ENCODE measurements around the gene FBLL1.

Gene FBLL1

GRCh38 chr5:168575391-168576372, 46.6 kb downstream of the FBLL1 start:
- Histone ChIP-seq H3K9me3 (no peaks in the 10 kb centered on the region), H3K4me1 (peaks cover 0 to 46% (median 19%) of the 10 kb centered on the region in 4 donors), H3K36me3 (no peaks in the 10 kb centered on the region), H3K27me3 (no peaks in the 10 kb centered on the region), H3K27ac (no peak overlapping the region), H3K4me3 (no peak overlapping the region)
- TF ChIP-seq, protein P1, sequence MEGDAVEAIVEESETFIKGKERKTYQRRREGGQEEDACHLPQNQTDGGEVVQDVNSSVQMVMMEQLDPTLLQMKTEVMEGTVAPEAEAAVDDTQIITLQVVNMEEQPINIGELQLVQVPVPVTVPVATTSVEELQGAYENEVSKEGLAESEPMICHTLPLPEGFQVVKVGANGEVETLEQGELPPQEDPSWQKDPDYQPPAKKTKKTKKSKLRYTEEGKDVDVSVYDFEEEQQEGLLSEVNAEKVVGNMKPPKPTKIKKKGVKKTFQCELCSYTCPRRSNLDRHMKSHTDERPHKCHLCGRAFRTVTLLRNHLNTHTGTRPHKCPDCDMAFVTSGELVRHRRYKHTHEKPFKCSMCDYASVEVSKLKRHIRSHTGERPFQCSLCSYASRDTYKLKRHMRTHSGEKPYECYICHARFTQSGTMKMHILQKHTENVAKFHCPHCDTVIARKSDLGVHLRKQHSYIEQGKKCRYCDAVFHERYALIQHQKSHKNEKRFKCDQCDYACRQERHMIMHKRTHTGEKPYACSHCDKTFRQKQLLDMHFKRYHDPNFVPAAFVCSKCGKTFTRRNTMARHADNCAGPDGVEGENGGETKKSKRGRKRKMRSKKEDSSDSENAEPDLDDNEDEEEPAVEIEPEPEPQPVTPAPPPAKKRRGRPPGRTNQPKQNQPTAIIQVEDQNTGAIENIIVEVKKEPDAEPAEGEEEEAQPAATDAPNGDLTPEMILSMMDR (IDR thresholded peaks at IDR 0.05): no peak
- intact Hi-C loops (cut with DNase I; ENCODE audit: low total_unique reads): no loop called here
- no peak for DNase-seq

GRCh38 chr5:168578006-168578405, 48.9 kb downstream of the FBLL1 start:
- intact Hi-C loops (cut with DNase I; ENCODE audit: low total_unique reads): no loop called here
- Histone ChIP-seq H3K9me3 (no peaks in the 10 kb centered on the region), H3K27ac (peak overlapping the region; percentile 89 to 93), H3K4me3 (peak overlapping the region; percentile 65 to 83), H3K4me1 (peaks cover 0 to 46% (median 19%) of the 10 kb centered on the region in 4 donors), H3K36me3 (no peaks in the 10 kb centered on the region), H3K27me3 (no peaks in the 10 kb centered on the region)
- TF ChIP-seq, protein P1 (IDR thresholded peaks at IDR 0.05): no peak
- no peak for DNase-seq

DNA sequence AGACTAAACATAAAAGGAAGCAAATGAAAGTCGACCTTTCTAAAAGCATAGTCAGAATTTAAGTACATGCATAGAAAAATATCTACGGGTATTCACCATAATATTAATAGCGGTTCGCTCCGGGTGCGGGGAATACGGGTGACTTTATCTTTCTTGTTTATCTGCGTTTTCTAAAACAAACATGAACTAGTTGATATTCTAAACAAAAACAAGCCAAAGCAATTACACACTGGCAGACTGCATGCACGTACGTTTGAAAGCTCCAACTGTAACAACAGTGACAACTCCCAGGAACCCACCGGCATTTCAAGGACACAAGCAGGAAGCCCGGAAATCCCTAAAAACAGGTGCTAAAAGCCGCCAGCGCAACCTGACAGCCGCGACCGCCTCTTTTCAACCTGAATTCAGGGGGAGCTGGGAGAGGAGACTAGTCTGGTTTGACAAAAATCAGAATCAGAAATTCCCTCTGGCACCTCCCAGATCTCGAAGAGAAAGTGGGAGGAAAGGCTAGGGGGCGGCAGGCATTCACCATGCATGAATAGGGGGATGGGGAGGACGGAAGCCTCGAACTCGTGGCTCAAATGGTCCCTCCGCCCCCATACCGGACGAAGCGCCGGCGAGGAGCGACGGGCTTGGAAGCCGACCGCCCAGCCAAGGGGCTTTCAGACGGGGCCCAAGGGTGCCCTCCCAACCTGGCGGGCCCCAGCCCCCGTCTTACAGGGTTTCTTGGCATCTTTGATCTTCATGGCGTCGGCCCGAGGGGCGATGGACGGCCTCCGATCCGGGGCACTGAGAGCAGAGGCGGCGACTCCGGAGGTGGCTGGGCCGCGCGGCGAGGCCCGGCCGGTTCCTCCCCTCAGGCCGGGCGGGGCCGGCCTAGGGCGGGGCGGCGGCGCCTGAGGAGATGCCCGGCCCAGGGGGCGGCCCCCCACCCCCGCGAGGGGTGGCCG, 49.7 kb downstream of the FBLL1 start, which contains the start of gene PANK3:
TSS of gene PANK3 (minus strand) at position 831 of the 950 bp plus-strand sequence. CDS start at position 746, 85 bp downstream.
- H3K27me3 ChIP-seq: no peaks in the 10 kb centered on the region
- intact Hi-C loops (cut with DNase I; ENCODE audit: low total_unique reads): no loop called here
- no peaks in the 10 kb centered on the region for H3K9me3 ChIP-seq
- H3K36me3 ChIP-seq: no peaks in the 10 kb centered on the region
- peak within 1 kb of the TSS; percentile 65 to 83 for H3K4me3 ChIP-seq
- TF ChIP-seq, protein P1 (IDR thresholded peaks at IDR 0.05): no peak
- no peak for DNase-seq
- H3K4me1 ChIP-seq: peaks cover 0 to 46% (median 19%) of the 10 kb centered on the region in 4 donors
- peak within 1 kb of the TSS; percentile 89 to 93 for H3K27ac ChIP-seq

DNA sequence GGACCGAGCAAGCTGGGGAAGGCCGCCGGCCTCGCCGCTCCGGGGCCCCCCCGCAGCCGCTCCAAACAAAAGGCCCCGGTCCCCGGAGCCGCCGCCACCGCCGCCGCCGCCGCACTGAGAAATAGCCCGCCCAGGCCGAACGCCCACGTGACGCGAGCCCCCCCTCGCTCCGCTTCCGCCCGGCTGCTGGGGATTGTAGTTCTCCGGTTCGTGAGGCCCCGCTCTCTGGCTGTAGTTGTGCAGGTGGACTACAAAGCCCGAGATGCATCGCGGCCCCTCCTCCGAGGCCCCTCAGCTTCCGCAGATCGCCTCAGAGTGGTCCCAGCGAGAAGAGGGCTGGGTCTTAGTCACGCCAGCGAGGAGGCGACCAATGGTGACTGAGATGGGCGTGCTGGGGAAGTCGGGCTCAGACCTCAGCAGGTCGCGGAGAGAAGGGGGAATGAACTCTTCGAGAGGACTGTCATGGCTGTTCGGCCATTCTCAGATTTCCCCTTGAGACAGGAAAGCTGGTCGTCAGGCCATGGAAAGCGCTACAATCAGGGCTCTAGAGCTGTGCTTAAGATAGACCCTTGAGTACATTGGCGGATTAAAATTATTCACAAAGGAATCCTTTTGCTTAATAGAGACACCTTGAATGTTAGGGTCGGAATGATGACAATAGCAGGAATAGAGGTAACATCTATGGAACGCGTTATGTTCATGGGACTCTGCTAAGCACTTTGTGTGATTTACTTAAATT, 50.6 kb downstream of the FBLL1 start:
- TF ChIP-seq, protein P1 (IDR thresholded peaks at IDR 0.05): no peak
- Histone ChIP-seq H3K27me3 (no peaks in the 10 kb centered on the region), H3K36me3 (no peaks in the 10 kb centered on the region), H3K27ac (peak overlapping the region; percentile 89 to 93), H3K9me3 (no peaks in the 10 kb centered on the region), H3K4me3 (peak overlapping the region; percentile 65 to 83), H3K4me1 (peaks cover 0 to 41% (median 19%) of the 10 kb centered on the region in 4 donors)
- intact Hi-C loops (cut with DNase I; ENCODE audit: low total_unique reads): no loop called here
- DNase-seq: peak; percentile 99

DNA sequence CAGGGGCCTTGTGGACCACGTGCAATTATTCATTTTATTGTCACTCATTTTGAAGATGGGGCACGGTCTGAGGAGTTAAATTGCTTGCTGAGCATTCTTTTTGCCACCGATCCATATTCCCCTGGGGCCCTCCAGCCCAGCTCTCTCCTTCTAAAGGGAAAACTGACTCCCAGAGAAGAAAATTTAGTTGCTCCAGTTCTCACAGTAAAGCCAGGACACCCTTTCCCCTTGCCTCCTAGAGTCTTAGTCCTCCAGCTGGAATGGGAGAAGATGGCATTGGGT, 51.1 kb downstream of the FBLL1 start:
- Histone ChIP-seq H3K27ac (peak overlapping the region; percentile 89 to 93), H3K4me1 (peaks cover 0 to 36% (median 19%) of the 10 kb centered on the region in 4 donors), H3K9me3 (no peaks in the 10 kb centered on the region), H3K36me3 (no peaks in the 10 kb centered on the region), H3K4me3 (peak overlapping the region; percentile 65 to 83), H3K27me3 (no peaks in the 10 kb centered on the region)
- intact Hi-C loops (cut with DNase I; ENCODE audit: low total_unique reads): no loop called here
- DNase-seq: no peak
- TF ChIP-seq, protein P1 (IDR thresholded peaks at IDR 0.05): no peak
